Keratinocyte (primary cell): ENCODE measurements around the gene SOS1.

ENCODE experiments used
- EZH2 ChIP-seq: IDR thresholded peaks from one replicate; pipeline ENCODE4 v1.6.1; 2012; ENCODE audit warnings: inconsistent platforms, mild to moderate bottlenecking, low read length, moderate library complexity
- TF ChIP-seq, protein P1 (sequence below), 3 experiments: IDR thresholded peaks in 1 of 3; conservative IDR thresholded peaks in 1 of 3; optimal IDR thresholded peaks in 1 of 3; 2 replicates in 2 of 3; 3 replicates in 1 of 3; pipeline versions ENCODE3 to v1.5.1; 2011; ENCODE audit warnings: low read length in 3 of 3, mild to moderate bottlenecking in 3 of 3, moderate library complexity in 2 of 3, control low read depth in 1 of 3, inconsistent platforms in 1 of 3; ENCODE audit not compliant: insufficient read depth in 2 of 3; ENCODE audit errors: extremely low read depth in 1 of 3

DNA sequence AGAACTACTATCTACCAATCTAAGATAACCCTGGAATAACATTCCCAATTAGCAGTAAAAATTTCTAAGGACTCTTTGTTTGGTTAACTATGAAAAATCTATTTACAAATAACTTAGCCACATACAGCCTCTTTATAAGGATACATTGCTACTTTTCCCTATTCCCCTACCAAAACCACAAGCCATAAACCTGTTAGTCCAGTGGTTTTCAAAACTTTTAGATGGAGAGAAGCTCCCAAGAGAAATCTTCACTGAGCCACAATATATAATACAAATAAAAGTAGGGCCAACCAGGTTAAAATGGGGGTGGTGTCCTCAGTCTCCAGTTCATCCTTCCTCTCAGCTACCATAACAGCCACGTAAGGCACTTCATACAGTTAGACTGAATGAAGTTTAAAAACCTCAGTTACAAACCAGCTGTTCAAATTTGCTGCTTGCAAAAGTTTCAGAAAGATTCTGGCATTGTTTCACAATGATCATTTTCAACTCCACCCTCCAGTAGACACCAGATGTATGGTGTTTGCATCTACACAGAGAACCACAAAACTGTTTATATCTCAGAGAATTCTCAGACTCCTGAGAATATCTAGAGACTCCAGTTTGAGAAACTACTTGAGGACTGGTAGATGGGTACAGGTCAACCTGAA is 26.0 kb downstream of the SOS1 start:
- TF ChIP-seq, protein P1, sequence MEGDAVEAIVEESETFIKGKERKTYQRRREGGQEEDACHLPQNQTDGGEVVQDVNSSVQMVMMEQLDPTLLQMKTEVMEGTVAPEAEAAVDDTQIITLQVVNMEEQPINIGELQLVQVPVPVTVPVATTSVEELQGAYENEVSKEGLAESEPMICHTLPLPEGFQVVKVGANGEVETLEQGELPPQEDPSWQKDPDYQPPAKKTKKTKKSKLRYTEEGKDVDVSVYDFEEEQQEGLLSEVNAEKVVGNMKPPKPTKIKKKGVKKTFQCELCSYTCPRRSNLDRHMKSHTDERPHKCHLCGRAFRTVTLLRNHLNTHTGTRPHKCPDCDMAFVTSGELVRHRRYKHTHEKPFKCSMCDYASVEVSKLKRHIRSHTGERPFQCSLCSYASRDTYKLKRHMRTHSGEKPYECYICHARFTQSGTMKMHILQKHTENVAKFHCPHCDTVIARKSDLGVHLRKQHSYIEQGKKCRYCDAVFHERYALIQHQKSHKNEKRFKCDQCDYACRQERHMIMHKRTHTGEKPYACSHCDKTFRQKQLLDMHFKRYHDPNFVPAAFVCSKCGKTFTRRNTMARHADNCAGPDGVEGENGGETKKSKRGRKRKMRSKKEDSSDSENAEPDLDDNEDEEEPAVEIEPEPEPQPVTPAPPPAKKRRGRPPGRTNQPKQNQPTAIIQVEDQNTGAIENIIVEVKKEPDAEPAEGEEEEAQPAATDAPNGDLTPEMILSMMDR (optimal IDR thresholded peaks at IDR 0.05 in 1 of 3, IDR thresholded peaks at IDR 0.05 in 1 of 3, conservative IDR thresholded peaks at IDR 0.05 in 1 of 3; ENCODE audit: extremely low read depth in 1 of 3, insufficient read depth in 2 of 3, low read length in 3 of 3), result no peak
- no peak for TF ChIP-seq EZH2
